ENCODE measurements around the gene VTCN1.

GRCh38 chr1:117239467-117239866, 28.7 kb upstream of the VTCN1 start:
- TF ChIP-seq CTCF (IDR thresholded peaks at IDR 0.05) (no peak), POLR2A (IDR thresholded peaks at IDR 0.05) (no peak)
